HepG2 (cell line): ENCODE data around the gene AARS1. TPM values are rescaled to one million over a fixed set of nuclear protein-coding genes. Genes with fewer than 3 reads are reported as not detected.

Experiments
- FUBP1 ChIP-seq: sonication (generic); formaldehyde crosslinking; IDR thresholded peaks from 2 replicates; pipeline ENCODE4 v1.5.1; 2020; ENCODE audit warnings: missing genetic modification reagents, mild to moderate bottlenecking, borderline replicate concordance
- HDAC2 ChIP-seq: sonication (generic); formaldehyde crosslinking; IDR thresholded peaks from 2 replicates; pipeline ENCODE4 v1.4.0; 2020; ENCODE audit warnings: missing genetic modification reagents
- MAFK ChIP-seq, 2 experiments: IDR thresholded peaks in 1 of 2; conservative IDR thresholded peaks in 1 of 2; 2 replicates each; pipeline ENCODE4 v1.6.1; 2011; ENCODE audit warnings: improper control_type of control experiment in 2 of 2, low read length in 2 of 2
- MIER2 ChIP-seq: IDR thresholded peaks from 2 replicates; pipeline ENCODE4 v1.6.1; 2016; ENCODE audit warnings: missing biosample characterization, missing genetic modification reagents
- PAF1 ChIP-seq: IDR thresholded peaks from 2 replicates; pipeline ENCODE4 v1.6.1; 2016; ENCODE audit warnings: missing genetic modification reagents, missing compliant biosample characterization
- RBFOX2 ChIP-seq: fragments of 200-400 bp; formaldehyde crosslinking; IDR thresholded peaks from 2 replicates; pipeline ENCODE4 v1.6.1; 2017; ENCODE audit warnings: low read depth, mild to moderate bottlenecking, low read length
- SKI ChIP-seq: fragments of 450-650 bp; IDR thresholded peaks from one replicate; pipeline ENCODE4 v1.6.1; 2018; ENCODE audit warnings: mild to moderate bottlenecking; ENCODE audit not compliant: partially characterized antibody
- TEAD3 ChIP-seq: optimal IDR thresholded peaks from 2 replicates; pipeline ENCODE3; 2016; ENCODE audit warnings: borderline replicate concordance
- ZBTB39 ChIP-seq: sonication (generic); formaldehyde crosslinking; IDR thresholded peaks from 2 replicates; pipeline ENCODE4 v1.5.0; 2020; ENCODE audit warnings: missing genetic modification reagents
- ZNF292 ChIP-seq: sonication (generic); formaldehyde crosslinking; IDR thresholded peaks from 2 replicates; pipeline ENCODE4 v1.8.1; 2022; ENCODE audit warnings: mild to moderate bottlenecking, low read depth, missing genetic modification reagents, borderline replicate concordance
- ZNF3 ChIP-seq: IDR thresholded peaks from 2 replicates; pipeline ENCODE4 v1.7.0; 2017; ENCODE audit warnings: inconsistent platforms
- ZNF30 ChIP-seq: sonication (generic); formaldehyde crosslinking; IDR thresholded peaks from 2 replicates; pipeline ENCODE4 v1.5.0; 2020; ENCODE audit warnings: mild to moderate bottlenecking, missing genetic modification reagents
- ZNF335 ChIP-seq: sonication (generic); formaldehyde crosslinking; IDR thresholded peaks from 2 replicates; pipeline ENCODE4 v1.4.0; 2020; ENCODE audit warnings: missing genetic modification reagents
- ZNF557 ChIP-seq: sonication (generic); formaldehyde crosslinking; IDR thresholded peaks from 2 replicates; pipeline ENCODE4 v1.4.0; 2020; ENCODE audit warnings: missing genetic modification reagents
- ZNF691 ChIP-seq: sonication (generic); formaldehyde crosslinking; IDR thresholded peaks from 2 replicates; pipeline ENCODE4 v1.4.0; 2020; ENCODE audit warnings: missing genetic modification reagents, low read depth, mild to moderate bottlenecking, borderline replicate concordance
- polyA plus RNA-seq, 8 experiments: library from polyadenylated mRNA; depleted of rRNA in 3 of 8; stranded (reverse) in 7 of 8; unstranded in 1 of 8; fragments of >200 nt; fragmentation: Illumina TruSeq in 4 of 8; extraction: Trizol in 4 of 8; gene quantifications; 2 replicates each; pipeline versions ENCODE4 v1.2.1 to v1.2.3, GENCODE V29; 2011 to 2016; ENCODE audit warnings: low read depth in 4 of 8, missing spikeins in 1 of 8, mixed read lengths in 1 of 8; ENCODE audit not compliant: insufficient read depth in 1 of 8
- total RNA-seq, 5 experiments: library from RNA; depleted of rRNA; stranded (reverse); fragments of >200 nt; fragmentation: Illumina TruSeq; extraction: Trizol; gene quantifications; 2 replicates each; pipeline ENCODE4 v1.2.3, GENCODE V29; 2016; ENCODE audit warnings: low read depth in 1 of 5
- TF ChIP-seq, protein P1 (sequence below): sonication (generic); formaldehyde crosslinking; IDR thresholded peaks from one replicate; pipeline ENCODE4 v1.5.1; 2020; ENCODE audit warnings: mild to moderate bottlenecking, missing genetic modification reagents; ENCODE audit errors: not compliant biosample characterization

The AARS1 gene
- total and polyA plus RNA-seq, 2 of the 13 experiments (the other 11 are each of a cell fraction or from before 2014, with no cell fraction given), result 107 to 132 TPM

DNA sequence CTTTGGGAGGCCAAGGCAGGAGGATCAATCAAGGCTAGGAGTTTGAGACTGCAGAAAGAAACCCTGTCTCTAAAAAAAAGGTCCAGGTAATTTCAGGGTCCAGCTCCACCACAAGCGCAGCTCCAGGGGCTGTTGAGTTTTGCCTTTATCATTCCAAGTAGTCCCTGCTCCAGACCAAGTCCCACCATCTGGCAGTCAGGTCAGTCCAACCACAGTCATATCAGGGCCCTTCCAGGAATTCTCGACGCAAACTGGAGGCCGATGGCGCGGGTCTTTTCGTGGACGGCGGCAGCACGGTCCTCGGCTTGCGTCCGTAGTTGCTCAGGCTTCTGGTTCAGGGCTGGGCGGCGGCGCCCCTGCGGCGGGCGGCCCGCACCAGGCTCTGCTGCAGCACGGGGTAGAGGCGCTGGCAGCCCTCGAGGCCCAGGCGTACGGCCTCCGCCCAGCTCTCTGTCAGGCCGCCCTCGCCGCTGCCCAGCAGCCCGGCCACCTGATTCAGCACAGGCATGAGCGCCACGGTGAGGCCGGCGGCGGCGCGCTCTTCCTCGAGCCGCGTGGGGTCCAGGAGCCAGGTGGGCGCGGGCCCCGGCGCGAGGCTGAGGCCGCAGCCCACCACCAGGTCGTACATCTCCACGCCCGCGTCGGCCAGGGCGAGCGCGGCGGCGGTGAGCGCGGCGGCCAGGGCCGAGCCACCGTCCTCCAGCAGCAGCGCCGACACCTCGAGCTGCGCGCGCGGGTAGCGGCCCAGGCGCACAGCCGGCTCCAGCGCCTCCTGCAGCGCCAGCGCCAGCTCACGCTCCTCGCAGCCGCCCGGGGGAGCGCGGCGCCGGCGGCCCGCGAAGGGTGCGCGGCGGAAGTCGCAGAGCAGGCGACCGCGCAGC, 38.3 kb downstream of the AARS1 start (continued):
- TF ChIP-seq, protein P1, sequence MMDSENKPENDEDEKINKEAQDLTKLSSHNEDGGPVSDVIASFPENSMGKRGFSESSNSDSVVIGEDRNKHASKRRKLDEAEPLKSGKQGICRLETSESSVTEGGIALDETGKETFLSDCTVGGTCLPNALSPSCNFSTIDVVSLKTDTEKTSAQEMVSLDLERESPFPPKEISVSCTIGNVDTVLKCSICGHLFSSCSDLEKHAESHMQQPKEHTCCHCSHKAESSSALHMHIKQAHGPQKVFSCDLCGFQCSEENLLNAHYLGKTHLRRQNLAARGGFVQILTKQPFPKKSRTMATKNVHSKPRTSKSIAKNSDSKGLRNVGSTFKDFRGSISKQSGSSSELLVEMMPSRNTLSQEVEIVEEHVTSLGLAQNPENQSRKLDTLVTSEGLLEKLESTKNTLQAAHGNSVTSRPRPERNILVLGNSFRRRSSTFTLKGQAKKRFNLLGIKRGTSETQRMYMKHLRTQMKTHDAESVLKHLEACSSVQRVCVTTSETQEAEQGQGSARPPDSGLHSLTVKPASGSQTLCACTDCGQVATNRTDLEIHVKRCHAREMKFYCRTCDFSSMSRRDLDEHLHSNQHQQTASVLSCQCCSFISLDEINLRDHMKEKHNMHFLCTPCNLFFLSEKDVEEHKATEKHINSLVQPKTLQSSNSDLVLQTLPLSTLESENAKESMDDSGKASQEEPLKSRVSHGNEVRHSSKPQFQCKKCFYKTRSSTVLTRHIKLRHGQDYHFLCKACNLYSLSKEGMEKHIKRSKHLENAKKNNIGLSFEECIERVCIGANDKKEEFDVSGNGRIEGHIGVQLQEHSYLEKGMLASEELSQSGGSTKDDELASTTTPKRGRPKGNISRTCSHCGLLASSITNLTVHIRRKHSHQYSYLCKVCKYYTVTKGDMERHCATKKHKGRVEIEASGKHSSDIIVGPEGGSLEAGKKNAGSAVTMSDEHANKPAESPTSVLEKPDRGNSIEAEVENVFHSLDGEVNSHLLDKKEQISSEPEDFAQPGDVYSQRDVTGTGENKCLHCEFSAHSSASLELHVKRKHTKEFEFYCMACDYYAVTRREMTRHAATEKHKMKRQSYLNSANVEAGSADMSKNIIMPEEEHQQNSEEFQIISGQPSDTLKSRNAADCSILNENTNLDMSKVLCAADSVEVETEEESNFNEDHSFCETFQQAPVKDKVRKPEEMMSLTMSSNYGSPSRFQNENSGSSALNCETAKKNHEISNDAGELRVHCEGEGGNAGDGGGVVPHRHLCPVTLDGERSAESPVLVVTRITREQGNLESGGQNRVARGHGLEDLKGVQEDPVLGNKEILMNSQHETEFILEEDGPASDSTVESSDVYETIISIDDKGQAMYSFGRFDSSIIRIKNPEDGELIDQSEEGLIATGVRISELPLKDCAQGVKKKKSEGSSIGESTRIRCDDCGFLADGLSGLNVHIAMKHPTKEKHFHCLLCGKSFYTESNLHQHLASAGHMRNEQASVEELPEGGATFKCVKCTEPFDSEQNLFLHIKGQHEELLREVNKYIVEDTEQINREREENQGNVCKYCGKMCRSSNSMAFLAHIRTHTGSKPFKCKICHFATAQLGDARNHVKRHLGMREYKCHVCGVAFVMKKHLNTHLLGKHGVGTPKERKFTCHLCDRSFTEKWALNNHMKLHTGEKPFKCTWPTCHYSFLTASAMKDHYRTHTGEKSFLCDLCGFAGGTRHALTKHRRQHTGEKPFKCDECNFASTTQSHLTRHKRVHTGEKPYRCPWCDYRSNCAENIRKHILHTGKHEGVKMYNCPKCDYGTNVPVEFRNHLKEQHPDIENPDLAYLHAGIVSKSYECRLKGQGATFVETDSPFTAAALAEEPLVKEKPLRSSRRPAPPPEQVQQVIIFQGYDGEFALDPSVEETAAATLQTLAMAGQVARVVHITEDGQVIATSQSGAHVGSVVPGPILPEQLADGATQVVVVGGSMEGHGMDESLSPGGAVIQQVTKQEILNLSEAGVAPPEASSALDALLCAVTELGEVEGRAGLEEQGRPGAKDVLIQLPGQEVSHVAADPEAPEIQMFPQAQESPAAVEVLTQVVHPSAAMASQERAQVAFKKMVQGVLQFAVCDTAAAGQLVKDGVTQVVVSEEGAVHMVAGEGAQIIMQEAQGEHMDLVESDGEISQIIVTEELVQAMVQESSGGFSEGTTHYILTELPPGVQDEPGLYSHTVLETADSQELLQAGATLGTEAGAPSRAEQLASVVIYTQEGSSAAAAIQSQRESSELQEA (CRISPR knock-in tag), result no peak
- no peak for TF ChIP-seq FUBP1 (CRISPR knock-in tag)
- peak; percentile 80 for TF ChIP-seq RBFOX2
- peak; percentile 73; the same call in 1 of the 2 replicates for TF ChIP-seq ZNF691 (CRISPR knock-in tag)
- no peak; the same call in 1 of the 2 replicates for TF ChIP-seq PAF1
- TF ChIP-seq MIER2 (CRISPR knock-in tag), result no peak
- TF ChIP-seq TEAD3 (CRISPR knock-in tag), result no peak
- no peak for TF ChIP-seq ZNF3
- TF ChIP-seq ZNF30 (CRISPR knock-in tag), result no peak
- TF ChIP-seq ZNF292, result no peak
- TF ChIP-seq ZBTB39 (CRISPR knock-in tag), result peak; percentile 74; the same call in 1 of the 2 replicates
- peak; percentile 30 for TF ChIP-seq SKI
- no peak for TF ChIP-seq MAFK (conservative IDR thresholded peaks at IDR 0.05 in 1 of 2, IDR thresholded peaks at IDR 0.05 in 1 of 2; ENCODE audit: low read length in 2 of 2)
- no peak for TF ChIP-seq HDAC2 (CRISPR knock-in tag)
- TF ChIP-seq ZNF335 (CRISPR knock-in tag), result no peak
- TF ChIP-seq ZNF557 (CRISPR knock-in tag), result peak; percentile 6; the same call in 1 of the 2 replicates
